IMR-90 (cell line): ENCODE results near the gene NPAS2. TPM values are rescaled to one million over a fixed set of nuclear protein-coding genes. Genes with fewer than 3 reads are reported as not detected.
A peak's percentile ranks its signal among the peaks of the same experiment; 100 is the strongest.

Experiments
- ATAC-seq: fragments of 200-7000 bp; cut with Tn5 transposase; 2 replicates; pipeline ENCODE4 v1.9.1; 2020; ENCODE audit warnings: low read depth, mild to moderate bottlenecking, moderate library complexity
- BruUV-seq: library from RNA; stranded (reverse); fragments of 400-500 nt; replicated peaks from 2 replicates; lab custom pipeline; 2021; lab: Mats Ljungman, UMichigan
- CTCF ChIA-PET: fragments of 300-600 bp; formaldehyde crosslinking; extraction: SDS; loops from one replicate; lab custom pipeline; 2021; ENCODE audit warnings: antibody characterized with exemption; lab: Yijun Ruan, JAX
- POLR2A ChIA-PET: fragments of 300-600 bp; sonication (Branson Sonifier 250); formaldehyde crosslinking; loops from one replicate; lab custom pipeline; 2022; ENCODE audit warnings: antibody characterized with exemption; ENCODE audit not compliant: unreplicated experiment; lab: Charles Lee
- DNase-seq: peaks from one replicate; pipeline ENCODE4 v3.0.0; 2013
- H2AFZ ChIP-seq: replicated peaks from 2 replicates; pipeline ENCODE3; 2013; ENCODE audit warnings: low read length, mild to moderate bottlenecking; ENCODE audit not compliant: poor library complexity
- H2AK5ac ChIP-seq: 2 replicates; pipeline ENCODE4 v1.6.1; 2013; ENCODE audit warnings: low read depth, low read length, inconsistent platforms
- H2AK9ac ChIP-seq: replicated peaks from 2 replicates; pipeline ENCODE3; 2013; ENCODE audit warnings: mild to moderate bottlenecking, low read depth, low read length, moderate library complexity; ENCODE audit not compliant: poor library complexity
- H2BK120ac ChIP-seq: 2 replicates; pipeline ENCODE4 v1.6.1; 2013; ENCODE audit warnings: low read depth, low read length, inconsistent platforms
- H2BK15ac ChIP-seq: 3 replicates; pipeline ENCODE4 v1.6.1; 2013; ENCODE audit warnings: low read depth, low read length, inconsistent platforms
- H2BK20ac ChIP-seq: 2 replicates; pipeline ENCODE4 v1.6.1; 2013; ENCODE audit warnings: low read depth, mild to moderate bottlenecking, inconsistent platforms, low read length, moderate library complexity
- H2BK5ac ChIP-seq: 2 replicates; pipeline ENCODE4 v1.6.1; 2013; ENCODE audit warnings: mild to moderate bottlenecking, low read depth, low read length, inconsistent platforms; ENCODE audit not compliant: poor library complexity, severe bottlenecking
- H3K14ac ChIP-seq: replicated peaks from 2 replicates; pipeline ENCODE4 v1.6.1; 2013; ENCODE audit warnings: low read depth, low read length, inconsistent platforms
- H3K18ac ChIP-seq: 2 replicates; pipeline ENCODE4 v1.6.1; 2013; ENCODE audit warnings: low read depth, low read length, control low read depth
- H3K23ac ChIP-seq: 2 replicates; pipeline ENCODE4 v1.6.1; 2013; ENCODE audit warnings: low read depth, low read length, inconsistent platforms
- H3K27ac ChIP-seq: 2 replicates; pipeline ENCODE4 v1.5.1; 2013; ENCODE audit warnings: mild to moderate bottlenecking, control low read depth, low read length; ENCODE audit not compliant: insufficient read depth
- H3K27me3 ChIP-seq: 2 replicates; pipeline ENCODE4 v1.6.1; 2013; ENCODE audit warnings: low read length; ENCODE audit not compliant: control insufficient read depth, insufficient read depth
- H3K36me3 ChIP-seq: 2 replicates; pipeline ENCODE4 v1.6.1; 2013; ENCODE audit warnings: low read length, mixed read lengths; ENCODE audit not compliant: control insufficient read depth, insufficient read depth
- H3K4ac ChIP-seq: 2 replicates; pipeline ENCODE4 v1.6.1; 2013; ENCODE audit warnings: low read depth, low read length, inconsistent platforms
- H3K4me1 ChIP-seq: 2 replicates; pipeline ENCODE4 v1.6.1; 2013; ENCODE audit warnings: low read length, mixed read lengths; ENCODE audit not compliant: control insufficient read depth, insufficient read depth
- H3K4me2 ChIP-seq: 2 replicates; pipeline ENCODE4 v1.6.1; 2013; ENCODE audit warnings: low read depth, mild to moderate bottlenecking, control low read depth, low read length, moderate library complexity
- H3K4me3 ChIP-seq: 2 replicates; pipeline ENCODE4 v1.5.1; 2013; ENCODE audit warnings: low read depth, mild to moderate bottlenecking, control low read depth, low read length, moderate library complexity; ENCODE audit not compliant: insufficient read depth
- H3K56ac ChIP-seq: 2 replicates; pipeline ENCODE4 v1.6.1; 2013; ENCODE audit warnings: low read length, inconsistent platforms; ENCODE audit not compliant: insufficient read depth; ENCODE audit errors: extremely low read depth
- H3K79me1 ChIP-seq, 2 experiments: 2 replicates each; pipeline ENCODE4 v1.6.1; 2013; ENCODE audit warnings: low read length in 2 of 2, inconsistent platforms in 1 of 2, low read depth in 1 of 2
- H3K9ac ChIP-seq: 2 replicates; pipeline ENCODE4 v1.6.1; 2013; ENCODE audit warnings: low read depth, low read length, control low read depth
- H3K9me1 ChIP-seq: 2 replicates; pipeline ENCODE4 v1.6.1; 2013; ENCODE audit warnings: low read length, inconsistent platforms; ENCODE audit not compliant: insufficient read depth
- H3K9me3 ChIP-seq: 2 replicates; pipeline ENCODE4 v1.6.1; 2013; ENCODE audit warnings: low read length; ENCODE audit not compliant: control insufficient read depth, insufficient read depth
- H4K20me1 ChIP-seq: 2 replicates; pipeline ENCODE4 v1.6.1; 2013; ENCODE audit warnings: low read length, inconsistent platforms; ENCODE audit not compliant: insufficient read depth
- H4K5ac ChIP-seq: 2 replicates; pipeline ENCODE4 v1.6.1; 2013; ENCODE audit warnings: mild to moderate bottlenecking, low read depth, low read length, control low read depth
- H4K8ac ChIP-seq, 2 experiments: 2 replicates each; pipeline ENCODE4 v1.6.1; 2013; ENCODE audit warnings: low read depth in 2 of 2, low read length in 2 of 2, control low read depth in 1 of 2, inconsistent platforms in 1 of 2
- H4K91ac ChIP-seq: 2 replicates; pipeline ENCODE4 v1.6.1; 2013; ENCODE audit warnings: low read depth, low read length, inconsistent platforms; ENCODE audit not compliant: insufficient read depth
- CHD1 ChIP-seq: IDR thresholded peaks from 2 replicates; pipeline ENCODE4 v1.6.1; 2012; ENCODE audit warnings: low read depth, low read length, improper control_type of control experiment
- CTCF ChIP-seq: conservative IDR thresholded peaks from 2 replicates; pipeline ENCODE4 v1.5.1; 2012; ENCODE audit warnings: mild to moderate bottlenecking, low read depth, low read length, improper control_type of control experiment
- FOS ChIP-seq: fragments of 150-350 bp; IDR thresholded peaks from 2 replicates; pipeline ENCODE4 v1.6.1; 2016; ENCODE audit warnings: low read depth, low read length
- MAFK ChIP-seq: IDR thresholded peaks from 2 replicates; pipeline ENCODE4 v1.6.1; 2012; ENCODE audit warnings: low read depth, low read length, improper control_type of control experiment
- MAZ ChIP-seq: IDR thresholded peaks from 2 replicates; pipeline ENCODE4 v1.6.1; 2012; ENCODE audit warnings: low read depth, mild to moderate bottlenecking, low read length, improper control_type of control experiment, moderate library complexity, borderline replicate concordance
- NFE2L2 ChIP-seq: fragments of 150-350 bp; IDR thresholded peaks from 2 replicates; pipeline ENCODE4 v1.6.1; 2016; ENCODE audit warnings: low read depth, mild to moderate bottlenecking, low read length
- RAD21 ChIP-seq: IDR thresholded peaks from 2 replicates; pipeline ENCODE4 v1.6.1; 2012; ENCODE audit warnings: low read length, improper control_type of control experiment
- RCOR1 ChIP-seq: IDR thresholded peaks from 2 replicates; pipeline ENCODE4 v1.6.1; 2012; ENCODE audit warnings: mild to moderate bottlenecking, low read length, improper control_type of control experiment; ENCODE audit not compliant: insufficient replicate concordance
- RFX5 ChIP-seq: IDR thresholded peaks from 2 replicates; pipeline ENCODE4 v1.8.0; 2012; ENCODE audit warnings: low read depth, mild to moderate bottlenecking, low read length, moderate library complexity
- SMC3 ChIP-seq: fragments of 150-350 bp; IDR thresholded peaks from 2 replicates; pipeline ENCODE4 v1.6.1; 2016; ENCODE audit warnings: low read depth, mild to moderate bottlenecking, antibody characterized with exemption, low read length, moderate library complexity
- USF2 ChIP-seq: fragments of 150-350 bp; IDR thresholded peaks from 2 replicates; pipeline ENCODE4 v1.6.1; 2017; ENCODE audit warnings: mild to moderate bottlenecking, antibody characterized with exemption, low read length, low read depth
- WGBS, 2 experiments: methylation state at CpG; one replicate each; pipeline versions ENCODE4 v1.1.5 to v1.1.7; 2013; ENCODE audit warnings: missing lambda C conversion rate in 2 of 2; ENCODE audit not compliant: insufficient read length in 1 of 2; ENCODE audit errors: extremely low coverage in 2 of 2; 5-methylcytosine and 5-hydroxymethylcytosine counted together
- dilution Hi-C: fragments of 300-500 bp; cut with HindIII; formaldehyde crosslinking; loops from one replicate; pipeline ENCODE4 v1.14.3; 2018; ENCODE audit warnings: low sequenced_read_pairs; ENCODE audit not compliant: unreplicated experiment
- in situ Hi-C: fragments of 300-500 bp; cut with MboI; formaldehyde crosslinking; loops from 3 replicates; pipeline ENCODE4 v1.14.3; 2019; ENCODE audit warnings: low sequenced_read_pairs, inconsistent platforms, mixed read lengths
- intact Hi-C: fragments of 100-400 bp; cut with micrococcal nuclease; formaldehyde crosslinking; loops from 2 replicates; pipeline ENCODE4 v1.10.0; 2022
- polyA plus RNA-seq, 3 experiments: library from polyadenylated mRNA; depleted of rRNA; stranded (reverse); fragments of >200 nt; gene quantifications; 2 replicates each; pipeline ENCODE4 v1.2.3, GENCODE V29; 2012; ENCODE audit warnings: low replicate concordance in 1 of 3
- total RNA-seq: library from RNA; depleted of rRNA; stranded (reverse); fragments of >200 nt; gene quantifications from 2 replicates; pipeline ENCODE4 v1.2.3, GENCODE V29; 2012

NPAS2 gene
- total and polyA plus RNA-seq, 2 of the 4 experiments (the other 2 are of a cell fraction): 5.2 to 14.8 TPM

- no peak overlapping the region for H2AFZ ChIP-seq
- H3K4ac ChIP-seq: 0 out of 2 replicates have a peak overlapping the region, but pooled peaks have one; percentile 12
- CTCF ChIA-PET: no interaction called here
- H4K20me1 ChIP-seq: no peaks in the 10 kb centered on the region
- DNase-seq (no peak), ATAC-seq (no peak)
- no peaks in the 10 kb centered on the region for H3K36me3 ChIP-seq
- no peak overlapping the region for H3K27ac ChIP-seq
- TF ChIP-seq SMC3 (no peak), RFX5 (no peak), USF2 (no peak), MAFK (no peak), RCOR1 (no peak), RAD21 (no peak), FOS (no peak), CHD1 (no peak), NFE2L2 (no peak), MAZ (no peak), CTCF (no peak)
- H3K9ac ChIP-seq: no peak overlapping the region
- POLR2A ChIA-PET: no interaction called here
- H4K5ac ChIP-seq: no peak overlapping the region
- no peak overlapping the region for H3K4me2 ChIP-seq
- in situ Hi-C loops (loop anchor here (5.0 to 25.0 kb wide), 2 partner anchors 80 to 200 kb away; no protein-coding TSS in a partner anchor), intact Hi-C loops (no loop called here), dilution Hi-C loops (no loop called here)
- no peaks in the 10 kb centered on the region for H3K79me1 ChIP-seq
- no peaks in the 10 kb centered on the region for H3K9me3 ChIP-seq
- no peak overlapping the region for H4K91ac ChIP-seq
- no peak overlapping the region for H2BK15ac ChIP-seq
- H3K18ac ChIP-seq: no peak overlapping the region
- no peaks in the 10 kb centered on the region; the same call in 1 of the 2 replicates for H3K27me3 ChIP-seq
- no peak overlapping the region for H3K4me3 ChIP-seq
- no peak overlapping the region for H2AK9ac ChIP-seq
- peak overlapping the region; percentile 19; the same call in 1 of the 2 replicates for H2BK120ac ChIP-seq
- H4K8ac ChIP-seq: no peak overlapping the region
- H3K14ac ChIP-seq: no peak overlapping the region
- no peak overlapping the region for H2BK20ac ChIP-seq
- H3K4me1 ChIP-seq: no peaks in the 10 kb centered on the region; the same call in 1 of the 2 replicates
- H3K9me1 ChIP-seq: peaks cover 6% of the 10 kb centered on the region; the same call in 1 of the 2 replicates
- H2AK5ac ChIP-seq: 0 out of 2 replicates have a peak overlapping the region, but pooled peaks have one; percentile 6
- WGBS, 2 experiments: no CpG with 5 or more reads among the region's 4 CpGs
- H2BK5ac ChIP-seq: no peak overlapping the region
- no peak overlapping the region for H3K56ac ChIP-seq
- H3K23ac ChIP-seq: no peak overlapping the region
- BruUV-seq: no TSS peak
Measured at GRCh38 chr2:100812116-100812515, 7.8 kb upstream of the NPAS2 start.
